IPS DF 6.9 (cell line): ENCODE results near the gene WAC.
"Not testable (repeated sequence)": the region's sequence is repeated elsewhere in the genome, so short reads cannot be mapped to it uniquely, and the experiment has no call there.

Experiments
- DNase-seq: peaks from one replicate; pipeline ENCODE4 v3.0.0-alpha.2; 2013; ENCODE audit warnings: low read depth, low spot score
- H3K27ac ChIP-seq: one replicate; pipeline ENCODE4 v1.5.1; 2013; ENCODE audit warnings: low read length, control low read depth
- H3K27me3 ChIP-seq: 2 replicates; pipeline ENCODE4 v1.6.1; 2013; ENCODE audit warnings: mild to moderate bottlenecking, low read length; ENCODE audit not compliant: control insufficient read depth, insufficient read depth
- H3K36me3 ChIP-seq: 2 replicates; pipeline ENCODE4 v1.6.1; 2013; ENCODE audit warnings: low read length; ENCODE audit not compliant: control insufficient read depth, insufficient read depth
- H3K4me1 ChIP-seq: 2 replicates; pipeline ENCODE4 v1.6.1; 2013; ENCODE audit warnings: low read length; ENCODE audit not compliant: control insufficient read depth, insufficient read depth
- H3K4me3 ChIP-seq: 2 replicates; pipeline ENCODE4 v1.5.1; 2013; ENCODE audit warnings: mild to moderate bottlenecking, low read length
- H3K9me3 ChIP-seq: 2 replicates; pipeline ENCODE4 v1.6.1; 2013; ENCODE audit warnings: low read length, inconsistent platforms; ENCODE audit not compliant: control insufficient read depth, insufficient read depth
- WGBS: extraction: QIAGEN DNeasy Blood & Tissue Kit; methylation state at CpG from one replicate; pipeline ENCODE4 v1.1.7; 2013; ENCODE audit warnings: mixed read lengths, missing lambda C conversion rate; ENCODE audit not compliant: insufficient read length, insufficient coverage; 5-methylcytosine and 5-hydroxymethylcytosine counted together

WAC gene

DNA sequence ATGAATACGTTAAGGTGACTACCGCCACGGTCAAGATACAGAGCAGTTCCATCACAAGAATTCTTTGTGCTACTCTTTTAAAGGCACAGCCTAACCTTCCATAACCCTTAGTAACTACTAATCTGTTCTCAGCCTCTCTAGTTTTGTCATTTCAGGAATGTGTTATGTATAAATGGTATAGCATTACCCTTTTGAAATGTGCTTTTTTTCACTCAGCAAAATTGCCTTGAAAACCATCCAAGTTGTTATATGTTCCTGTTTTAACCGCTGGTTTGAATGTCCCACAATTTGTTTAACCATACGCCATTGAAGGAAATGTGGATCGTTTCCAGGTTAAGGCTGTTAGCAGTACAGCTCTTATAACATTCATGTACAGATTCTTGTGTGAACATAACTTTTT is 32.0 kb downstream of the WAC start:
- no peaks in the 10 kb centered on the region for H3K9me3 ChIP-seq
- no peak for DNase-seq
- H3K27me3 ChIP-seq = no peaks in the 10 kb centered on the region
- WGBS = no CpG with 5 or more reads among the region's 6 CpGs
- H3K4me1 ChIP-seq = peaks cover 2% of the 10 kb centered on the region; the same call in 1 of the 2 replicates
- H3K27ac ChIP-seq = no peak overlapping the region
- H3K36me3 ChIP-seq = no peaks in the 10 kb centered on the region; the same call in 1 of the 2 replicates
- H3K4me3 ChIP-seq = no peak overlapping the region

DNA sequence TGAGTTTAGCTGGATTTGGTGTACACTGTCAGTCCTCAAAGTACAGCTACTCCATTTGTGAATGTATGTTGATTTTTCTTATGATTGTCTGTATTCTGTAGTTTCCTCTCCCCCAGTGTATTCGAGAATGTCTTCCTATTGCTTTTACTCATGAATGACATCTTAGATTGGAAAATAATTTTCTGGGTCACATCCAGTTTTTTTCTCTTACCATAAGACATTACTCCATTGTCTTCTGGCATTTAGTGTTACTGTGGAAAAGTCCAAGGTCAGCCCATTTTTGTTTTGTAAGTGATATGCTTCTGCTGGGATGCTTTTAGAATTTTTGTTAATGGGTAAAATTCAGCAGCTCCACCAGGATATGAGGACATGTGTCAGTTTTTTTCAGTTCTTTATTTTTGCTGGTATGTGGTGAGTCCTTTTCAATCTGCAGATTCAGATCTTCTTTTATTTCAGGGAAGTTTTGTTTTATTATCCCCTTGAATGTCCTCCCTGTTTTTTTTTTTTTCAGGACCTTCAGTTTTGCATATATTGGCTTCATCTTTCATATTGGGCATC is 33.6 kb downstream of the WAC start:
- no peak overlapping the region for H3K27ac ChIP-seq
- WGBS = no CpG with 5 or more reads among the region's 1 CpG

DNA sequence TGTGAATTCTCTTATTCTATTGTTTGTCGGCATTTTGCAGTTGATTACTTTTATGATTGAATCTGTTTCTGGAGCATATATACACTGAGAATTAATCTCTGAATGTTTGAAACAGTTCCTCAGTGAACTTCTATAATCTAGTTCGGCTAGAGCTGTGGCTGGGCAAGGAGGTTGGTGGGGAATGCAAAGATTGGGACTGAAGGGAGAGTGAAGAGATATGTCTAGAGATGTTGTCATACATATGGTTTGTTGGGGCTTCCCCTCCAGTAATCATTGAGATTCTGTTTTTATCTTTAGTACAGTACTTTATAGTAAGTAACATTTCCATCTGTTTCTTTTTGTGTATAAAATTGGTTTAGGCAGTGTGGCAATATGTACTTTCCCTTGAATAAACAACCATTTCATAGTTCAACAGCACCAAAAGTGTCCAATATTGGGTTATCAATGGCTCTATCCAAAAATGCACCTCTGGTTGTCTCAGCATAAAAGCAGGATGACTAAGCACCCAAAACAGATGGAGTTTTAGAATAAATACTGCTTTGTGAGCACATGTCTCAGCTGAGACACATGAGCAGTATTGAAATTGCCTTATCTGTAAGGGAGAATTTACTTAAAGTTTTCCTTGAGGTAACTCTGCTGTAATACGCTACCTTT is 36.7 kb downstream of the WAC start:
- no peaks in the 10 kb centered on the region for H3K9me3 ChIP-seq
- no peaks in the 10 kb centered on the region for H3K4me1 ChIP-seq
- no peaks in the 10 kb centered on the region for H3K27me3 ChIP-seq
- no peak overlapping the region for H3K4me3 ChIP-seq
- H3K27ac ChIP-seq = no peak overlapping the region
- no peak for DNase-seq
- WGBS = no CpG with 5 or more reads among the region's 3 CpGs
- H3K36me3 ChIP-seq = no peaks in the 10 kb centered on the region

More for the DNA sequence above, 33.6 kb downstream of the WAC start:
- Histone ChIP-seq H3K27me3 (no peaks in the 10 kb centered on the region), H3K9me3 (no peaks in the 10 kb centered on the region), H3K4me3 (no peak overlapping the region), H3K36me3 (no peaks in the 10 kb centered on the region; the same call in 1 of the 2 replicates), H3K4me1 (no peaks in the 10 kb centered on the region)
- DNase-seq = no peak

DNA sequence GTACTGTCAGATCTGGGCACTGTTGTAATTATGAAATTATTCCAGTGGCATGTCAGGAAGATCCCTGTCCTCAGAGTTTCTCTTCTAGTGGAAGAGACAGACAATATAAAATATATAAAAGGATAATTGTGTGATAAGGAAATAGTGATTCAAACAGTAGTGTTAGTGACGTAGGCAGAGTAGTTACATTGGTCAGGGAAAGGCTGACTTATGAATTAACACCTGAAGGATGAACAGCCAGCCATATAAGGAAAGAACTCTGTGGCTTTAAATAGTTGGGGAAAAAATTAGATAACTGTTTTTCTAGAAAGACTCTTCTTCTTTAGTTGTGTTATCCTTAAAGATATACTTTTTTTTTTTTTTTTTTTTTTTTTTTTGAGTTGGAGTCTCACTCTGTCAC is 37.7 kb downstream of the WAC start:
- Histone ChIP-seq H3K9me3 (no peaks in the 10 kb centered on the region), H3K36me3 (no peaks in the 10 kb centered on the region), H3K4me3 (no peak overlapping the region), H3K27me3 (no peaks in the 10 kb centered on the region), H3K4me1 (no peaks in the 10 kb centered on the region), H3K27ac (no peak overlapping the region)
- 100% methylated on average over 1 of the region's 1 CpG for WGBS
- DNase-seq = no peak

DNA sequence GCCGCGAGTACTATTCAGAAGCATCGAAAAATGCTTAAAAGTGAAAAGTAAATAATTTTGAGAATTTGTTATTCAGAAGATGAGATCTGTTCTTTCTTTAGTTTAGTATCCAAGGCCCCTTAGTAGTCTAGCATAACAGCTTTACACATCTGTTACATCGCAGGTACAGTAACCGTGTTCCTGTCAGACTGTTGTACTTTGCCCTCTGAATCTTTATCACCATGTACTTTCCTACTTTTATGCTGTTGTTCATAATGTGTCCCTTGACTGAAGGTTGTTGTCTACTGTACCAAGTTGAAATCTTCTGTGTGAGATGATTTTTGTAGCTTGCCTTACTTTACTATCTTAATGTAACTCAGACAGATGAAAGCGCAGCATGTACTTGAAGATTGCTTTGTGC is 38.3 kb downstream of the WAC start:
- H3K36me3 ChIP-seq = no peaks in the 10 kb centered on the region
- no CpG with 5 or more reads among the region's 6 CpGs for WGBS
- no peak for DNase-seq

DNA sequence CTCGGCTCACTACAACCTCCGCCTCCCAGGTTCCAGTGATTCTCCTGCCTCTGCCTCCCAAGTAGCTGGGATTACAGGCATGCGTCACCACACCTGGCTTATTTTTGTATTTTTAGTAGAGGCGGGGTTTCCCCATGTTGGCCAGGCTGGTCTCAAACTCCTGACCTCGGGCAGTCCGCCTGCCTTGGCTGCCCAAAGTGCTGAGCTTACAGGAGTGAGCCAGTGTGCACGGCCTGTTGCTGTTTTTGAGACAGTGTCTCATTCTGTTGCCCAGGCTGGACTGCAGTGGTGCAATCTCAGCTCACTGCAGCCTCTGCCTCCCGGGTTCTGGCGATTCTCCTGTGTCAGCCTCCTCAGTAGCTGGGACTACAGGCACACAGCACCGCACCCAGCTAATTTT is 41.3 kb downstream of the WAC start:
- not testable (repeated sequence) for DNase-seq, H3K27ac ChIP-seq, H3K36me3 ChIP-seq, H3K9me3 ChIP-seq, H3K4me3 ChIP-seq, H3K4me1 ChIP-seq, H3K27me3 ChIP-seq
- no CpG with 5 or more reads among the region's 10 CpGs for WGBS

More for the DNA sequence above, 38.3 kb downstream of the WAC start:
- no peaks in the 10 kb centered on the region for H3K9me3 ChIP-seq
- no peak overlapping the region for H3K27ac ChIP-seq
- no peak overlapping the region for H3K4me3 ChIP-seq
- no peaks in the 10 kb centered on the region for H3K27me3 ChIP-seq
- H3K4me1 ChIP-seq = no peaks in the 10 kb centered on the region

DNA sequence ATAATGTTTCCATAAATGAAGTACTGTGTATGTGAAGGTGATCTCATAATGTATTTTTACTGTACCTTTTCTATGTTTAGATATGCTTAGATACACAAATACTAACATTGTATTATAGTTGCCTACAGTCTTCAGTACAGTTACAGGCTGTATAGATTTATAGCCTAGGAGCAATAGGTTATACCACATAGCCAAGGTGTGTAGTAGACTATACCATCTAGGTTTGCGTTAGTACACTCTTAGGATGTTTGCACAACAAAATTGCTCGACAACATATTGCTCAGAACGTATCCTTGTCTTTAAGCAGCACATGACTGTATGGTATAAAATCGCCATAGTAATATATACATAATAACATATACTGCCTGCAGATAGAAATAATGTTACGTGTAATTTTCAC is 42.9 kb downstream of the WAC start:
- Histone ChIP-seq H3K36me3 (no peaks in the 10 kb centered on the region), H3K9me3 (no peaks in the 10 kb centered on the region), H3K27me3 (no peaks in the 10 kb centered on the region), H3K27ac (no peak overlapping the region), H3K4me1 (no peaks in the 10 kb centered on the region), H3K4me3 (no peak overlapping the region)
- DNase-seq = no peak
- no CpG with 5 or more reads among the region's 5 CpGs for WGBS

DNA sequence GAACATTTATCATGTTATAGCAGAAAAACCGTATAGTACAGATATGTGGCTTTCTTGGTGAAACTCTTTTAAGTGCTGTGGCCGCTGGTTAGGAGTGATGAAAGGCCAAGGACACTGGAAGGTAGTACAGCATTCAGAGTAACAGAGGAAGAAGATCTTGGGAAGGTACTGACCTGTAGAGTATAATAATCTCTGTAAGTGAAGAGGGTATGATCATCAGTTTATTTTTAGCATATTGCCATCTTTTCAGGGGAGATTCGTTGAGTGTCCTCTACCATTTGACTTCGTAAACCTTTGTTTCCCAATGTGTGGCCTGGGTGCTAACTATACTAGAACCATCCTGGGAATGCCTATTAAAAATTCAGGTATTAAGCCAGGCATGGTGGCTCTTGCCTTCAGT is 44.6 kb downstream of the WAC start:
- H3K27me3 ChIP-seq = no peaks in the 10 kb centered on the region
- no peak for DNase-seq
- no CpG with 5 or more reads among the region's 4 CpGs for WGBS
- H3K36me3 ChIP-seq = no peaks in the 10 kb centered on the region
- no peaks in the 10 kb centered on the region for H3K9me3 ChIP-seq
- H3K27ac ChIP-seq = no peak overlapping the region
- H3K4me3 ChIP-seq = no peak overlapping the region
- no peaks in the 10 kb centered on the region for H3K4me1 ChIP-seq

DNA sequence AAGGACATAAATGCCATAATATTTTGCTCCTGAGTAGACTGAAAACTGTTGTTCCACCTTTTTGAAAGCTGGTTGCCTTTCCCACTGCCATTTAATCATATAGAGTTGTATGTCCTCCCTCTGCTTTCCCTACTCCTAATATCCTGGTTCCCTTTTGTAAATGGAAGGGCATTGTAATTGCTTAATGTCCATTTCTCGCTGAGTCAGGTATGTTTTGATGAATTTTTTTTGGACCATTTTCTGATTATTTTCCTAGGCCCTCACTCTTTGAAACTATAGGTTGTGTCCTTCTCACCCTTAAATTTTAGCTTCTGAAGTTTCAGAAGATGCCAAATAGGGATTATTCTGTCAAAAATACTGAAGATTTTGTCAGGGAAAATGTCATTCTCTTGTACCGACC is 45.5 kb downstream of the WAC start:
- Histone ChIP-seq H3K9me3 (no peaks in the 10 kb centered on the region), H3K4me1 (no peaks in the 10 kb centered on the region), H3K4me3 (no peak overlapping the region), H3K36me3 (no peaks in the 10 kb centered on the region), H3K27ac (no peak overlapping the region), H3K27me3 (no peaks in the 10 kb centered on the region)
- WGBS = no CpG with 5 or more reads among the region's 2 CpGs
- no peak for DNase-seq

DNA sequence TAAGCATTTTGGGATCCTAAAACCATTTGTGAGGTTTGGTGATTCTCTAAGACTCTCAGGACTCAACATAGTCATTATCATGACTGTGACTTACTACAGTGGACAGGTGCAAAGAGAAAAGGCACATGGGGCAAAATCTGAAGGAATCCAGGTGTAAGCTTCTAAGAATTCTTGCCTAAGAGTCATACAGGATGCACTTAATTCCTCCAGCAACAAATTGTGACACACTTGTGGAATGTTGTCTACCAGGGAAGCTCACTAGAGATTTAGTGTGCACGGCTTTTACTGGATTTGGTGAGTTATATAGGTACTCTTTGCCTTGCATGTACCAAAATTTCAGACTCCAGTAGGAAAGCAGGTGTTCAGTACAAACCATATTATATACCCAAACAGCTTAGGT is 47.9 kb downstream of the WAC start:
- H3K36me3 ChIP-seq = peaks cover 2% of the 10 kb centered on the region; the same call in 1 of the 2 replicates
- no peaks in the 10 kb centered on the region for H3K9me3 ChIP-seq
- H3K4me1 ChIP-seq = no peaks in the 10 kb centered on the region; the same call in 1 of the 2 replicates
- DNase-seq = no peak
- H3K27me3 ChIP-seq = no peaks in the 10 kb centered on the region
- no peak overlapping the region for H3K4me3 ChIP-seq
- WGBS = no CpG with 5 or more reads among the region's 1 CpG
- H3K27ac ChIP-seq = no peak overlapping the region

DNA sequence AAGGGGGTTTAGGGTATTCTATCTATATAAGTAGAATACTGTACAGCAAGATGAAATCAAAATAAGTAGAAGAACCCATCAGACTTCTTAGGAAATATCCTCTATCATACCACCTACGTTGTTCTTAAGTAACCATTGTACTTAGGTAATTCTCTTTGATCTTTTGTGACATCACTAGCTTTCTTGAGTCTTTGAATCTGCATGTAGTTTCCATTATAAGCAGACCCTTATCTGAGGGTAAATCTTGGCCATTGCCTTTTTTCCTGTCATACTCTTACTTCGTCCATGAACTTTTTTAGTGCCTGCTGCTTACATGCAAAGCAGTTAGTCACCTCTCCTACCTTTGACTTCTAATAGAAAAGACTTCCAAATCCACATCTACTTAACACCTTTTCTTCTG is 49.0 kb downstream of the WAC start:
- H3K4me3 ChIP-seq = no peak overlapping the region
- DNase-seq = no peak
- no CpG with 5 or more reads among the region's 2 CpGs for WGBS
- H3K36me3 ChIP-seq = peaks cover 2% of the 10 kb centered on the region; the same call in 1 of the 2 replicates
- no peaks in the 10 kb centered on the region for H3K9me3 ChIP-seq
- no peak overlapping the region for H3K27ac ChIP-seq
- no peaks in the 10 kb centered on the region for H3K27me3 ChIP-seq
- no peaks in the 10 kb centered on the region; the same call in 1 of the 2 replicates for H3K4me1 ChIP-seq
